GF-D8 (cell line): ENCODE measurements around the gene PHC2.

Experiments used
- DNase-seq: peaks from one replicate; lab custom pipeline; 2025; lab: John Stamatoyannopoulos, UW

Gene PHC2

DNA sequence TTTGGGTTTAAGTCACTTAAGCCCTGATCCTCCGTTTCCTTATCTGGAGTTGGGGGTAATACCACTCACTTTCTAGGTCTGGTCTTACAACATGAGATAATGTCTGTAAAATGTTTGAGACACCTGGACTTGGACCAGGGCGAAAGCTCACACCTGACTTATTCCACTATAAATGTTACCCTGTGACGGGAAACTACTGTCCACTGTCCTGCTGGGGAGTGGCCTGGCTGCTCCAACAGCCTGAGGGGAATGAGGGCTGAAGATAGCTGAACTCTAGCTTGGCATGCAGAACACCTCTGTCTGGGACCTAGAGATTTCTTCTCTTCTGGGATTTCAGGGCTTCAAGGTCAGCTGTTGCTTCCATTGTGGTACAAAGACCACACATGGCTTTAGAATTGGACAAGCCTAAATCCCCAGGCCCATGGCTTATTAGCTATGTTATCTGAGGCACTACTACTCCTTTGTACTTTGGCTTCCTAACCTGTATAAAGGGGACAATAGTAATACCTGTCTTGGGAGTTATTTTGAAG is 100.5 kb downstream of the PHC2 start:
- no peak for DNase-seq

GRCh38 chr1:33329600-33330305 is 101.1 kb downstream of the PHC2 start:
- DNase-seq, result no peak

DNA sequence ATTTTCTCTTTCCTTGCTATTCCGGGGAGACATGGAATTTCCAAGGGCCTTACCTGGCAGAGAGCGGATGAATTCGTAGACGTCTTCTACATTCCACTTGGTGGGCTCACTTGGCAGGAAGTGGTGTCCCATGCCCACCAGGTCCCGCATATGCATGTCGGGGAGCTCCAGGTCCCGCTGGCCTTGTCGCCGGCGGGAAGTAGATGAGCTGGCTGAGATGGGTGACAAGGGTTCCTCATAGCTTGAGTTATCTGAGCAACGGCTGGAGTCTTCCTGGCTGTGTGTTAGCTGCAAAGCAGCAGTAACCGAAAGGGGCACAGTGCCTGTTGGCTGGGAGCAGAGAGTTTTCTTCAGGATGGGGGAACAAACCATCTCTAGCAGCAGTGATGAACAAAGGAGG is 102.1 kb downstream of the PHC2 start:
- DNase-seq, result no peak

DNA sequence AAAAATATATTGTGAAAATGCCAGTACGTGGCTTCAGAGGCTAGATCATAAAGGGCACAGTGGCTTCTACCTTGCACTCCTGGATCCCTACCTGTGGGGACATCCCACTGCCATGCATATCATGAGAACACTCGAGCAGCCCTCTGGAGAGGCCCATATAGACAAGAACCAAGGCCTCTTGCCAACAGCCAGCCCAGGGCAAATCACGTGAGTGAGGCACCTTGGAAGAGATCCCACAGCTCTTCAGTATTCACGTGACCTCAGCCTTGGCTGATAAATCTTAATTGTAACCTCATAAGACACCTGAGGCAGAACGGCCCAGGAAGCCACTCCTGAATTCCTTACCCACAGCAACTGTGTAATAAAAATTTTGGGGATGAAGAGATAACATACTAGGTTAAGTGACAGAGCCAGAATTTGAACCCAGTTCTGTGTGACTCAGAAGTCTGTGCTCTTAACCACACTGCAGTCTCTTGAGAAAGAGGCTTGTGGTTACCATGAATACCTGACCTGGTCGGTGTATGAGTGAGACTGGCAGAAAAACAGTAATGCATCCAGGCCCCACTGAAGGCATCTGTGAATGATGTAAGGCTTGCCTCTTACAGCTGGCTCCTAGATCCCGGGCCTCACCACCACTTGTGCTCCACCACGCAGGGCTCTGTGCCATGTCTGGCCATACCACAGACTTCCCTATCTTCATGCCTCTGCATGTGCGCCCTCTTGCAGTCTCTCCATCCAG is 103.1 kb downstream of the PHC2 start:
- DNase-seq, result peak; percentile 18

- no peak for DNase-seq
These were observed 104.1 kb downstream of the PHC2 start for GRCh38 chr1:33326785-33327184.

GRCh38 chr1:33324677-33325575 is 106.0 kb downstream of the PHC2 start:
- DNase-seq, result no peak

- DNase-seq, result no peak
These were observed 107.0 kb downstream of the PHC2 start for GRCh38 chr1:33323663-33324477.

- no peak for DNase-seq
These were observed 107.9 kb downstream of the PHC2 start for GRCh38 chr1:33322870-33323585.

GRCh38 chr1:33322109-33322508 is 108.8 kb downstream of the PHC2 start:
- DNase-seq, result no peak

DNA sequence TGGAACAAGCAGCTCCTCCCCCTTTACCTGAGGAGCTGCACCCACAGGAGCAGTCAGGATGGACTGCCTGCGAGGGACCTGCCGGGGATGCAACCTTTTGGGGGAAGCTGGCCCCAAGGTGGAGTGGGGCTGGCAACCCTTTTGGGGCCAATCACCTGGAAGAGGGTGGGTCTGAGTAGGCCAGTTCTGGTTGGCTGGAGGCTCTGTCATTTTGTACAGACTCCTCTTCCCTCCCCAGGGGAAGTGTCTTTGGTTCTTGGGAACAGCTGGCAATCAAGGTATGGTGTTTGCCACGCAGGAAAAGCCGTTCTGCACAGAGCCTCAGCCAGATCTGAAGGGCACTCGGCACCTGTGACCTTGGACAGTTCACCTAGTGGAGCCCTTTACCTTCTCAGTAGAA is 109.7 kb downstream of the PHC2 start:
- no peak for DNase-seq

DNA sequence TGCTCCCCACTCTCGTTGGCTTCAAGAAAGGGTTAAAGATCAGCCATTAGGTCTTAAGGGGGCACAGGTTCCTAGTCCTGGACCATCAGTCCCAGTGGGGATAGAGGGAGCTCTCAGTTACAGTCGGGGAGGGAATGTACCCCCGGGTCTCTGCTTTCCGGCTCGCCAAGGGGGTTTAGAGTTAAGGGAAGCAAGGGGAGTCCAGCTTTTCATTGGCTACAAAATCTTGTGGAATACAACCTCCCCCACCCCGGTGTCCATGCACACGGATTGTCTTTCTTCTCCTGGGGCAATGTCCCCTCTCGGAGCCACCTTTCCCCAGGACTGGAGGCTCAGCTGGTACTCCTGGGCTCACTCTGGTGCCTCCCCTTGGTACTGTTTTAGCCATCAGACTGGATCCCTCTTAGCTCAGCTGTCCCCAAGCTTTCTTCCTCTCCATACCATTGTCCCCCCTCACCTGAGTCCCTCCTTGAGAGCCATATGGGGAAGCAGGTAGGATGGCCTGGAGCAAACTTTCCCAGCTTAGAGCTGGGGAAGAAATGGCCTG is 110.2 kb downstream of the PHC2 start, which contains the start of gene A3GALT2:
A3GALT2 (minus strand) TSS at position 480 of the 547 bp plus-strand sequence; CDS start at position 480, 0 bp downstream.
- no peak for DNase-seq

- DNase-seq, result no peak
These were observed 110.8 kb downstream of the PHC2 start for GRCh38 chr1:33319949-33320618.

DNA sequence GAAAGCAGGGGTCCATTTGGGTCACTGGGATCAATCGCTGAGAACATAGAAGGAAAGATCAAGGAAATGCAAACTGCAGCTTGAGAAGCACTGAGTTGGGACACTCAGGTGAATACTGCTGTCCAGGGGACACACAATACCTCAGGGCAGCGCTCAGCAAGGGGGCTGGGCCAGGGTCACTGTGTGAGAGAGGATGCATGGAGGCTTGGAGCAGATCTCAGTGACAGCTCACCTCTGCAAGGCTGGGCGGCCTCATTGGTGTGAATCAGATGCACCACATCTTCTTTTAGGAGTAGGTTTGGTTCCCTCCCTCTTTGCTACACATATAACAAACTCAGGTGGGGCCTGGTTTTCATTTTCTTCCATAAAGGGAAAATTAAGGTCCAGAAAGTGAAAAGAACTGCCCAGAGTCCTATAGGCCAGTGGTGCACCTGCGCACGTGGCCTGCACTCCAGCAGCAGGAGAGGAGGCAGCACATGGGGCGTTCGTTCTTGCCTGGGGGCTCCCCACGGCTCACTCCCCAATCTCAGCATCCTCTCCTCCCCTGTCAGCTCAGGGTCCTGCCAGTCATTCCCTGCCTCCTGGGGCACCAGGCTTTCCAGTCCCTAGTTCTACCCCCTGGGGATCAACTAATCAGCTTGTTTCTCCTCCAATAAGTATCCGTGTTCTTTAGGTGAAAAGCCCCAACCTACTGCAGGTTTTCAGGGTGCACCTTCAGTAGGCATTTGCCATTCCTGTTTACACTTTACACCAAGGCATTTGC is 111.5 kb downstream of the PHC2 start:
- no peak for DNase-seq

DNA sequence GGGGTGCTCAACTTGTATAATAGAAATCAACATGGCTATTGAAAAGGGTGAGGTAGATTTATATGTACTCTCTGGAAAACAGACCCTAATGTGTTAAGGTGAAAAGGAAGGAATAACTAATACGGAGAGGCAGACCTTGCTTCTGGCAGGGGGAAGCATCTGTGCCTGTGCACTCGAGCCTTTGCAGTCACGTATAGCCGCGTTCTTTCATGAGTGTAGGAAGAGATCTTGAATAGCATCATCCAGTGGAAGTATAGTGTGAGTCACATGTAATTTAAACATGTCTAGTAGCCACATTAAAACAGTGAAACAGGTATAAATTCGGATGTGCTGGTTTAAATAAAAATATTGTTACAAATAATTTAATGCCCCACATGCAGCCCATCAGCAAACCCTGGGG is 112.9 kb downstream of the PHC2 start:
- no peak for DNase-seq

DNA sequence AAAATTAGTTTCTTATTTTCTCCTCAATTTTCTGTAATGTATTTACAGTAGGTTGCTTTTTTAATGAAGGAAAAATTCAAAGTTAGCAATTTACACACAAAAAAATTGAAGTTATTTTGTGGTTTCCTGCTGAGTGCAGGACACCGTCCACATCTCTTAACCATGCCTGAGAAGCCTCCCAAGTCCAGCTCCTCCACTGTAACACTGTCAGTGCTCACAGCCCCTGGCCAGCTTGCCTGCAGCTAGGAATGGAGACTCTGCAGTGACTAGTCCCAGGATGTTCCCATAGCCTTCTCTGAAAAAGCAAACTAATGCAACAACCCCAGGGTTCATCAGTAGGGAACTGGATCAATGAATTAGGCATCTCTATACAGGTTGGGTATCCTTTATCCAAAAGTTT is 113.5 kb downstream of the PHC2 start:
- no peak for DNase-seq

DNA sequence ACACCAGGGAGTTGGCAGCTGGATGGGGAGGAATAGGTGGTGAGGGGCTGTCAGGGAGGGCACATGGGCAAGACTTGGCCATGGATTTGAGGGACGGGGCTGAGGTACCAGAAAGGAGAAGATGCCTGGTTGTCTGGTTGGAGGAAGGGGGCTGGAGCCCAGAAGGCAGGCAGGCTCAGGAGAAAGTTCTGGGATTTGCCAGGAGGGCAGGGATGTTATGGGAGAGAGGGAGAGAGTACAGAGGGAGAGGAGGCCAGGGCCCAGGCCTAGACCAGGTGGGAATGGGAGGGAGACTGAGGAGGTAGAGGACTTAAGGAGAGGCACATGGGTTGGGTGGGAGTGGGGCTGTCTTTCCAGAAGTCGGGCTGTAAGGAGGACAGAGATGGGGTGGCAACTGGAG is 114.3 kb downstream of the PHC2 start:
- DNase-seq, result no peak

- no peak for DNase-seq
These were observed 116.5 kb downstream of the PHC2 start for GRCh38 chr1:33314416-33314815.

- no peak for DNase-seq
These were observed 118.5 kb downstream of the PHC2 start for GRCh38 chr1:33312413-33312749.

DNA sequence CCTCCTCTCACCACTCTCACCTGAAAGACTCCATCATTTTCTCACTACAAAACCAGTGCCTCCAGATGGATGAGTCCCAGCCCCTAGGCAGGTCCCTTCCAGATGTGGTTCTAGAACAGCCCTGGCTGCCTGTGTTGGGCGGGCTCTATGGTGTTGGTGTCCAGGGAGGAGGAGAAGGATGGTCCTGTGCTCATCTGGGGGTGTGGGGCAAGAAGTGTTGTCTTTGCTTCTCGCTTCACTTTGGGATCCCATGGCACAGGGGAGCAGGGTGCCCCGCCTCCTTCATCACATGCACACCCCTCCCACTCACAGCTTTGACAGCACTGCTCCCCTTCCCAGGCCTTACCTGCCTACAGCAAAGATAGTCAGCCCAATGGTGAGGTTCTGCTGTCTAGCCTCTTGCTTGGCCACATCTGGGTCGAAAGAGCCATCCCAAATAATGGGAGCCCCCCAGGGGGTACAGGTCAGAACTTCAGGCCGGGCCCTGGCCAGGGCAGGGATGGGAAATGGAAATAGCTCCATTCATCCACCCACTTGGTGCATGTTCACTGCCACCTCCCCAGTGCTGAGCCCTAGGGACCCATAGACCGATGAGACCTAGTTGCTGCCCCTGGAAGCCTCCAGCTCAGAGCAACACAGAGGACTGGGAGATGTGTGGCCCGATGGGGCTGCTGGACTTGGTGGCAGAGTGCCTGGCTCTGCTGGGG is 119.0 kb downstream of the PHC2 start:
- no peak for DNase-seq
